A549 (cell line): ENCODE results near the gene FGD4. TPM values are rescaled to one million over a fixed set of nuclear protein-coding genes. Genes with fewer than 3 reads are reported as not detected.
A peak's percentile ranks its signal among the peaks of the same experiment; 100 is the strongest.

ENCODE experiments used
- ATAC-seq, 2 experiments: fragments of 200-7000 bp in 1 of 2; fragments of >200 bp in 1 of 2; cut with Nextera tagmentation in 1 of 2; cut with Tn5 transposase in 1 of 2; 3 replicates each; pipeline versions ENCODE4 v1.8.0 to v1.9.1; 2018 to 2020; ENCODE audit warnings: mild to moderate bottlenecking in 1 of 2, moderate library complexity in 1 of 2
- CTCF ChIA-PET: fragments of 300-600 bp; sonication (Branson Sonifier 250); formaldehyde crosslinking; extraction: SDS; loops from one replicate; lab custom pipeline; 2021; ENCODE audit warnings: antibody characterized with exemption, inconsistent platforms; lab: Yijun Ruan, JAX
- POLR2A ChIA-PET: fragments of 350-600 bp; formaldehyde crosslinking; extraction: SDS; loops from one replicate; lab custom pipeline; 2021; ENCODE audit warnings: antibody characterized with exemption, inconsistent platforms; lab: Yijun Ruan, JAX
- DNase-seq, 2 experiments: peaks; one replicate each; pipeline versions ENCODE4 v3.0.0 to v3.0.0-alpha.2; 2011 to 2016; ENCODE audit warnings: low read depth in 1 of 2, low spot score in 1 of 2
- FAIRE-seq: peaks from 2 replicates; lab custom pipeline; 2011; peaks lifted over from hg19 to GRCh38; lab: Jason Lieb, UNC
- H3K27ac ChIP-seq, 2 experiments: fragments of >200 bp; sonication (Bioruptor Twin); formaldehyde crosslinking; 3 replicates each; pipeline ENCODE4 v1.5.1; 2016 to 2017
- H3K4me1 ChIP-seq: fragments of >200 bp; sonication (Bioruptor Twin); formaldehyde crosslinking; 3 replicates; pipeline ENCODE4 v1.6.1; 2016
- H3K4me2 ChIP-seq: fragments of >200 bp; sonication (Bioruptor Twin); formaldehyde crosslinking; 3 replicates; pipeline ENCODE4 v1.6.1; 2016
- H3K4me3 ChIP-seq: fragments of >200 bp; sonication (Bioruptor Twin); formaldehyde crosslinking; 3 replicates; pipeline ENCODE4 v1.5.1; 2016
- H3K9me3 ChIP-seq: fragments of >200 bp; sonication (Bioruptor Twin); formaldehyde crosslinking; 3 replicates; pipeline ENCODE4 v1.6.1; 2016
- ATOH8 ChIP-seq: fragments of 250-450 bp; sonication (Bioruptor Pico); IDR thresholded peaks from 2 replicates; pipeline ENCODE4 v1.5.0; 2020; ENCODE audit warnings: low read depth, mild to moderate bottlenecking, moderate library complexity
- BHLHE40 ChIP-seq: IDR thresholded peaks from 2 replicates; pipeline ENCODE4 v1.6.1; 2012; ENCODE audit warnings: low read depth, low read length, inconsistent platforms
- CBX2 ChIP-seq: fragments of 200-600 bp; sonication (generic); IDR thresholded peaks from 2 replicates; pipeline ENCODE4 v1.6.1; 2016; ENCODE audit warnings: low read depth, mild to moderate bottlenecking, borderline replicate concordance
- CEBPB ChIP-seq, 2 experiments: fragments of >200 bp in 1 of 2; sonication (Bioruptor Twin) in 1 of 2; formaldehyde crosslinking in 1 of 2; IDR thresholded peaks; 2 replicates each; pipeline ENCODE4 v1.6.1; 2012 to 2016
- CHD2 ChIP-seq: fragments of 150-350 bp; IDR thresholded peaks from 2 replicates; pipeline ENCODE4 v1.6.1; 2014; ENCODE audit warnings: low read length; ENCODE audit not compliant: partially characterized antibody
- CHD4 ChIP-seq: fragments of 200-600 bp; sonication (generic); IDR thresholded peaks from 2 replicates; pipeline ENCODE4 v1.6.1; 2016; ENCODE audit warnings: antibody characterized with exemption, mild to moderate bottlenecking, borderline replicate concordance
- EHF ChIP-seq: fragments of 250-450 bp; sonication (Bioruptor Pico); IDR thresholded peaks from 2 replicates; pipeline ENCODE4 v1.5.0; 2020; ENCODE audit warnings: mild to moderate bottlenecking
- FOSB ChIP-seq: fragments of 250-450 bp; sonication (Bioruptor Pico); IDR thresholded peaks from 2 replicates; pipeline ENCODE4 v1.5.0; 2020; ENCODE audit warnings: mild to moderate bottlenecking, moderate library complexity
- FOSL2 ChIP-seq, 2 experiments: fragments of 450-650 bp in 1 of 2; fragments of >200 bp in 1 of 2; sonication (Bioruptor Twin) in 1 of 2; formaldehyde crosslinking; IDR thresholded peaks; 2 replicates each; pipeline versions ENCODE4 v1.5.0 to v1.6.1; 2016 to 2020; ENCODE audit warnings: mild to moderate bottlenecking in 1 of 2, moderate library complexity in 1 of 2
- FOXS1 ChIP-seq: fragments of 250-450 bp; sonication (Bioruptor Pico); IDR thresholded peaks from 2 replicates; pipeline ENCODE4 v1.5.0; 2020; ENCODE audit warnings: mild to moderate bottlenecking, moderate library complexity
- HES2 ChIP-seq: fragments of >200 bp; sonication (Bioruptor Twin); formaldehyde crosslinking; IDR thresholded peaks from 2 replicates; pipeline ENCODE4 v1.6.1; 2016
- HMGXB4 ChIP-seq: fragments of 250-450 bp; sonication (Bioruptor Pico); IDR thresholded peaks from 2 replicates; pipeline ENCODE4 v1.5.0; 2021; ENCODE audit warnings: mild to moderate bottlenecking, moderate library complexity, borderline replicate concordance
- HOXB13 ChIP-seq: fragments of 250-450 bp; sonication (Bioruptor Pico); IDR thresholded peaks from 2 replicates; pipeline ENCODE4 v1.5.0; 2020; ENCODE audit warnings: low read depth, mild to moderate bottlenecking, moderate library complexity
- HOXB5 ChIP-seq: fragments of 250-450 bp; sonication (Bioruptor Pico); IDR thresholded peaks from 2 replicates; pipeline ENCODE4 v1.5.0; 2020; ENCODE audit warnings: mild to moderate bottlenecking, moderate library complexity
- JUN ChIP-seq, 2 experiments: fragments of >200 bp; sonication (Bioruptor Twin); formaldehyde crosslinking; IDR thresholded peaks; 2 replicates in 1 of 2; 3 replicates in 1 of 2; pipeline ENCODE4 v1.6.1; 2016 to 2017
- JUNB ChIP-seq: fragments of >200 bp; sonication (Bioruptor Twin); formaldehyde crosslinking; IDR thresholded peaks from 2 replicates; pipeline ENCODE4 v1.6.1; 2016
- MAZ ChIP-seq: fragments of 150-350 bp; IDR thresholded peaks from 2 replicates; pipeline ENCODE4 v1.6.1; 2014; ENCODE audit warnings: antibody characterized with exemption, low read depth, low read length, borderline replicate concordance
- MYC ChIP-seq: IDR thresholded peaks from 2 replicates; pipeline ENCODE4 v1.6.1; 2012; ENCODE audit warnings: mild to moderate bottlenecking, inconsistent platforms, low read length, improper control_type of control experiment, borderline replicate concordance
- NR3C1 ChIP-seq: fragments of >200 bp; sonication (Bioruptor Twin); formaldehyde crosslinking; IDR thresholded peaks from 3 replicates; pipeline ENCODE4 v1.6.1; 2017
- PBX3 ChIP-seq: IDR thresholded peaks from 2 replicates; pipeline ENCODE4 v1.6.1; 2012
- PHF8 ChIP-seq: fragments of 200-600 bp; sonication (generic); IDR thresholded peaks from 2 replicates; pipeline ENCODE4 v1.6.1; 2016; ENCODE audit warnings: low read depth, mild to moderate bottlenecking, antibody characterized with exemption, moderate library complexity, borderline replicate concordance
- RCOR1 ChIP-seq: fragments of 150-350 bp; IDR thresholded peaks from 2 replicates; pipeline ENCODE4 v1.6.1; 2014; ENCODE audit warnings: antibody characterized with exemption, low read length, low read depth
- RFX5 ChIP-seq: fragments of 450-650 bp; IDR thresholded peaks from 2 replicates; pipeline ENCODE4 v1.7.1; 2014; ENCODE audit warnings: antibody characterized with exemption, mild to moderate bottlenecking, moderate library complexity
- SREBF2 ChIP-seq: fragments of 450-650 bp; IDR thresholded peaks from 2 replicates; pipeline ENCODE4 v1.6.1; 2014; ENCODE audit warnings: mild to moderate bottlenecking, moderate library complexity
- TFCP2L1 ChIP-seq: fragments of 250-450 bp; sonication (Bioruptor Pico); IDR thresholded peaks from 2 replicates; pipeline ENCODE4 v1.5.0; 2021; ENCODE audit warnings: mild to moderate bottlenecking
- ZC3H11A ChIP-seq: fragments of 450-650 bp; IDR thresholded peaks from 2 replicates; pipeline ENCODE4 v1.6.1; 2014; ENCODE audit warnings: antibody characterized with exemption, mild to moderate bottlenecking
- ZFP36 ChIP-seq: fragments of 450-650 bp; IDR thresholded peaks from 2 replicates; pipeline ENCODE4 v1.6.1; 2014; ENCODE audit warnings: borderline replicate concordance; ENCODE audit not compliant: partially characterized antibody
- ZSCAN20 ChIP-seq: fragments of 250-450 bp; sonication (Bioruptor Pico); IDR thresholded peaks from 2 replicates; pipeline ENCODE4 v1.8.0; 2022; ENCODE audit warnings: mild to moderate bottlenecking, moderate library complexity
- WGBS: methylation state at CpG from one replicate; pipeline ENCODE4 v1.1.6; 2017; ENCODE audit errors: missing lambda C conversion rate; 5-methylcytosine and 5-hydroxymethylcytosine counted together
- polyA plus RNA-seq, 4 experiments: library from polyadenylated mRNA; depleted of rRNA in 3 of 4; stranded (reverse); fragments of >200 nt; fragmentation: RNase III in 1 of 4; extraction: RNeasy Plus Mini Kit Qiagen cat#74134 plus additional on column Dnase treatment in 1 of 4; gene quantifications; 2 replicates in 3 of 4; 3 replicates in 1 of 4; pipeline ENCODE4 v1.2.3, GENCODE V29; 2011 to 2017

Gene FGD4
- polyA plus RNA-seq, 2 of the 4 experiments (the other 2 are of a cell fraction), result 2.2 to 6.0 TPM

- no peak overlapping the region for H3K4me3 ChIP-seq
- no peak for FAIRE-seq
- DNase-seq, result no peak
- WGBS, result 25% methylated on average over 2 of the region's 2 CpGs
- TF ChIP-seq FOSB (CRISPR knock-in tag), result no peak
- no peak for TF ChIP-seq ATOH8
- no peak for TF ChIP-seq JUN (IDR thresholded peaks at IDR 0.05)
- TF ChIP-seq PHF8, result no peak
- TF ChIP-seq NR3C1, result no peak
- no peak for TF ChIP-seq ZSCAN20 (CRISPR knock-in tag)
- no peak for TF ChIP-seq CHD4
- no peak for TF ChIP-seq JUNB
- no peak for TF ChIP-seq PBX3
- TF ChIP-seq CBX2, result no peak
- no peak for TF ChIP-seq FOXS1 (CRISPR knock-in tag)
- no peak for TF ChIP-seq MAZ
- TF ChIP-seq RCOR1, result no peak
- no peak for TF ChIP-seq HOXB13 (CRISPR knock-in tag)
- TF ChIP-seq HES2, result no peak
- no peak for TF ChIP-seq HOXB5 (CRISPR knock-in tag)
- no peak for TF ChIP-seq TFCP2L1 (CRISPR knock-in tag)
- TF ChIP-seq BHLHE40, result no peak
- TF ChIP-seq, all 56 proteins: peak for 0
- ChIA-PET POLR2A (no interaction called here), CTCF (no interaction called here)
- H3K4me1 ChIP-seq, result peaks cover 46% of the 10 kb centered on the region
- H3K27ac ChIP-seq, result peak overlapping the region; percentile 62 to 82; a peak in 5 of 6 replicates
- peak overlapping the region; percentile 56 for H3K4me2 ChIP-seq
- H3K9me3 ChIP-seq, result no peaks in the 10 kb centered on the region
- no peak for ATAC-seq
Observed at GRCh38 chr12:32569259-32569658, 169.9 kb downstream of the FGD4 start.

GRCh38 chr12:32574585-32574984 is 175.2 kb downstream of the FGD4 start:
- FAIRE-seq, result no peak
- ATAC-seq, result no peak
- H3K4me3 ChIP-seq, result no peak overlapping the region
- CTCF ChIA-PET, result no interaction called here
- DNase-seq, result no peak
- POLR2A ChIA-PET, result no interaction called here
- WGBS, result 100% methylated on average over 1 of the region's 1 CpG
- H3K4me1 ChIP-seq, result peaks cover 2% of the 10 kb centered on the region
- no peak overlapping the region for H3K4me2 ChIP-seq
- peaks cover 3% of the 10 kb centered on the region; the same call in 1 of the 3 replicates for H3K9me3 ChIP-seq
- H3K27ac ChIP-seq, result no peak overlapping the region
- TF ChIP-seq ZC3H11A, result no peak
- TF ChIP-seq HMGXB4 (CRISPR knock-in tag), result no peak
- TF ChIP-seq EHF, result no peak
- no peak for TF ChIP-seq HES2
- TF ChIP-seq MYC, result no peak
- TF ChIP-seq RCOR1, result no peak
- TF ChIP-seq ATOH8, result no peak
- no peak for TF ChIP-seq NR3C1
- no peak for TF ChIP-seq RFX5
- TF ChIP-seq JUN (IDR thresholded peaks at IDR 0.05), result no peak
- no peak for TF ChIP-seq ZFP36
- TF ChIP-seq SREBF2, result no peak
- TF ChIP-seq CEBPB (IDR thresholded peaks at IDR 0.05), result no peak
- no peak for TF ChIP-seq CHD2
- no peak for TF ChIP-seq ZSCAN20 (CRISPR knock-in tag)
- TF ChIP-seq FOSL2 (IDR thresholded peaks at IDR 0.05), result no peak
- TF ChIP-seq FOSL2 (CRISPR knock-in tag; IDR thresholded peaks at IDR 0.05), result no peak
- TF ChIP-seq HOXB5 (CRISPR knock-in tag), result no peak
